Fibroblast of skin of abdomen (primary cell): ENCODE results near the gene CALD1.

Experiments
- DNase-seq: peaks from one replicate; pipeline ENCODE4 v3.0.0-alpha.2; 2013

The CALD1 gene

GRCh38 chr7:134899729-134900128 lies 120.3 kb downstream of the CALD1 start:
- DNase-seq, result peak; percentile 45

- DNase-seq, result no peak
These were observed 120.9 kb downstream of the CALD1 start for GRCh38 chr7:134900166-134900982.

DNA sequence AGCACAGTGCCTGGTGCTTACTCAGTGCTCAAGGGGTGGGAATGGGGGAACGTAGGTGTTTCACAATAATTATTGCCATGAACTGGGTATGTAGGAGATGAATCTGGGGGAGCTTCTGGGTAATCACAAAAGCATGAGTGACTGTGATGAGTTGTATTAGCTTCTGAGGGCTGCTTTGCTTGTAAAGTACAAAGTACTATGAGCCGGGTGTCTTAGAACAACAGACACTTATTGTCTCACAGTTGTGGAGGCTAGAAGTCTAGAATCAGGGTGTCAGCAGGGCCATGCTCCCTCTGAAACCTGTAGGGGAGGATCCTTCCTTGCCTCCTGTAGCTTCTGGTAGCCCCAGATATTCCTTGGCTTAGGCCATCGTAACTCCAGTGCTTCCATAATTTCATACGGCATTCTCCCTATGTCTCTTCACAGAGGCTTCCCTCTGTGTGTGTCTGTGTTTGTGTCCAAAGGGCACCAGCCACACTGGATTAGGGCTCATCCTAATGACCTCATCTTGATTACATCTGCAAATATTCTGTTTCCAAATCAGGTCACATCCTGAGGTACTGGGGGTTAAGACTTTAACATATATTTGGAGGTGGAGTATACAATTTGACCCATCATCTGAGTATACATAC lies 122.1 kb downstream of the CALD1 start:
- DNase-seq, result no peak

GRCh38 chr7:134902058-134902457 lies 122.6 kb downstream of the CALD1 start:
- DNase-seq, result no peak

GRCh38 chr7:134903073-134903790 lies 123.8 kb downstream of the CALD1 start:
- DNase-seq, result no peak

GRCh38 chr7:134905375-134905774 lies 125.9 kb downstream of the CALD1 start:
- peak; percentile 89 for DNase-seq

- DNase-seq, result no peak
These were observed 127.6 kb downstream of the CALD1 start for GRCh38 chr7:134907000-134907399.

DNA sequence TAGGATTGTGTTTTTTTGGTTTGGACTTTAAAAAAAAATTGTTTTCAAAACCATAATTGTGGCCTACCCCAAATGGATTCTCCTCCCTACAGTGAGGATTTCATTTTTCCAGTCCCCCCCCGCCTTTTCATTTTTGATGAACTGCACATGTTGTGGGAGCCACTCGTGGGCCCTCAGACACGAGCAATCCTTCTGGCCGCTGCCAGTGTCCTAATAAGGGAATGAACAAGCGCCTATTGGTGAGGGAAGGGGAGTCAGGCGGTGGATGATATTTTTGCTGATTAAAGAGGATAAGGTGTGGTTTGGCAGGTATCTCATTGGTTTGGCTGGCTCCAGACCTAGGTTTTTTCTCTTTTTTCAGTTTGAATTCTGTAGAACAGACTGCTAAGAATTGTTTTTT lies 128.2 kb downstream of the CALD1 start:
- peak; percentile 62 for DNase-seq

DNA sequence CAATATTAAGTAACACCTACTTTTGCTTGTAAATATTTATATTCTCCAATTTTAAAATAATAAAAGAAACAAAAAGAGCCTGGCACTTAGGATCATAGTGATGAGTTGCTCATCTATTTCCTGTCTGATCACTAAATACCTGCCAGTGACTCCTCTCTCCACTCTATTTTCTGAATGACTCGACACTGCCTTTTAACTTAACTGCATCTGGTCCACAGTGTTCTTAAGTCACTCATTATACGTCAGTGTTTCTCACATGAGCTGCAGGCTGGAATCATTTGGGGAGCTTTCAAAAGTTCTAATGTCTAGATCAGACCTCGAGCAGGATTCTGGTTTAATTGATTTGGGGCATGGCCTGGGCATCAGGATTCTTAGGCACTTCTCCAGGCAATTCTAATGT lies 128.9 kb downstream of the CALD1 start:
- peak; percentile 63 for DNase-seq

- no peak for DNase-seq
These were observed 130.9 kb downstream of the CALD1 start for GRCh38 chr7:134910214-134910890.

DNA sequence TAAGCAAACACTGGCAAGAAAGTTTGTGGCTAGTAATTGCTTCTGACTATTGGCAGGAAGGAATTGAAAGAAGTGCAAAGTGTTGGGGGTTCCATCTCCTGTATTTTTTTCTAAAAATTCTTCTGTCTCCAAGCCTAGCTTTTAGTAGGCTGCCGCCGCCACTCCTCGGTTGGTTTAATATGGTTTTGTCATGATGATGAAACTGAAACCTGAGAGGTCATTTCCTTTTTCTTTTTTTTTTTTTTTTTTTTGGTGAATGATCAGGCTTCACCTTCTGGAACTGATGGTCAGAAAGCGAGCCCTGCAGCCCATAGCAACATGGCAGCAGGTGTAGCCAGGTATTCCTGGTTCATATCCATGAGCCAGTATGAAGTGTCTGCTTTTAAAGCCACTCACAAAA lies 131.5 kb downstream of the CALD1 start:
- DNase-seq, result no peak

DNA sequence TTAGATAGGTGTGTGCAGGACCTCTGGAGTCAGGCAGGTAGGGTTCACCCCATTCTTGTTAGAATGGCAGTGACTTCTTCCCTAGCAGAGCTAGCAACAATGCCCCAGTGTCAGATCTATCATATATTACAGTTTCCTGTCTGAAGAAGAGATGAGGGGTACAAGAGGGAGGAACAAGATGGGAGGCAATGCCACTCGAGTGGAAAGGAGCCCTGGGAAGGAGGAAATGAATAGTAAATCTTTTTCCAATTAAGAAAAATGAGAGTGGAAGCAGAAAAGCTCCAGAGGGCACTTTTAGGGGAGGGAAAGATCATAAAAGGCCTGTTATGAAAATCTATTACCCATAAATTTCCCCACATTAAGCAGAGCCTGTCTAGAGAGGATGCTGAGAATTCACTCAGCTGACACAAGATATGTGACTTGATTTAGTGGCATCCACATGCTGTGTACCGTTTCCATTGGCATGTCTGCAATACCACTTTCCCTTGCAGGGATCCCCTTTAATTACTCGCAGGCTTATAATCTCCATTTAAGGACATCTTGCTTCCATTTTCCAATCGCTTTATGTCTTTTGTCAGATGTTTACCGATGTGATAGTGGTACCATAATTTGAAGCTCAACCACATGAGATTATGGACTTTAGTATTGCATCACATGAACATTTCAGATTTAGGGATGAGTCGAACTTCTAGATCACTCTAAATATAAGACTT lies 136.9 kb downstream of the CALD1 start:
- peak; percentile 87 for DNase-seq

- DNase-seq, result peak; percentile 64
These were observed 139.8 kb downstream of the CALD1 start for GRCh38 chr7:134919240-134919641.

DNA sequence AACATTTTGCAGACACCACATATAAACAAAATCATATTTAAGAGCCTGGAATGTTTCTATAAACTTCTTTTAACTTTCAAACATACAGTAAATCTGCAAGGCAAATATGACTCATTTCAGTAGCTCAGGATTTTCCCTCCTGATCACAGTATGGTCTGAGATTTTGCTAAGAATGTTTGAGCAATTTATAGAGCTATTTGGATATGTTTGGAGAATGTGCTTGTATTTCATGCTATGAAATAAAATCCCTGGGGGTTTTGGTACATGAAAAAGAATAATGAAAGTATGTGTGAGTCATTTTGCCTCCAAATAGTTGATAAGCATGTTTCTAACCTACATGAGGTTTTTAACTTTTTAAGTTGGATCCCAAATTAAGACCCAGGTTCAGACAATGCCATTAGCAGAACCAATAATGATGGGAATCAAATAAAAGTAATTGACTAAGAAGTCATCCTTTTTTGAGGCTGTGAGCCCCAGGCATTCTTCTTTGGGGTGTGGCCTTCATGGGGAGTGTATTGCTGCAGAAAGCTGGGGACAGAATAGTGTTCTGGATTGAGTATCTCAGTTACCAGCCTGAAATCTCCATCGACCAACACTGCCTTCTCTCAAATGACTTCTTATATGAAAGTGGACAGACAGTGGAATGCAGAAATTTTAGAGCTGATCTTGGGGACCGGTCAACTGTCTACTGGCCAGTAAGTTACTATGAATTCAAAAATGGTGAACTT lies 140.8 kb downstream of the CALD1 start:
- peak; percentile 97 for DNase-seq

DNA sequence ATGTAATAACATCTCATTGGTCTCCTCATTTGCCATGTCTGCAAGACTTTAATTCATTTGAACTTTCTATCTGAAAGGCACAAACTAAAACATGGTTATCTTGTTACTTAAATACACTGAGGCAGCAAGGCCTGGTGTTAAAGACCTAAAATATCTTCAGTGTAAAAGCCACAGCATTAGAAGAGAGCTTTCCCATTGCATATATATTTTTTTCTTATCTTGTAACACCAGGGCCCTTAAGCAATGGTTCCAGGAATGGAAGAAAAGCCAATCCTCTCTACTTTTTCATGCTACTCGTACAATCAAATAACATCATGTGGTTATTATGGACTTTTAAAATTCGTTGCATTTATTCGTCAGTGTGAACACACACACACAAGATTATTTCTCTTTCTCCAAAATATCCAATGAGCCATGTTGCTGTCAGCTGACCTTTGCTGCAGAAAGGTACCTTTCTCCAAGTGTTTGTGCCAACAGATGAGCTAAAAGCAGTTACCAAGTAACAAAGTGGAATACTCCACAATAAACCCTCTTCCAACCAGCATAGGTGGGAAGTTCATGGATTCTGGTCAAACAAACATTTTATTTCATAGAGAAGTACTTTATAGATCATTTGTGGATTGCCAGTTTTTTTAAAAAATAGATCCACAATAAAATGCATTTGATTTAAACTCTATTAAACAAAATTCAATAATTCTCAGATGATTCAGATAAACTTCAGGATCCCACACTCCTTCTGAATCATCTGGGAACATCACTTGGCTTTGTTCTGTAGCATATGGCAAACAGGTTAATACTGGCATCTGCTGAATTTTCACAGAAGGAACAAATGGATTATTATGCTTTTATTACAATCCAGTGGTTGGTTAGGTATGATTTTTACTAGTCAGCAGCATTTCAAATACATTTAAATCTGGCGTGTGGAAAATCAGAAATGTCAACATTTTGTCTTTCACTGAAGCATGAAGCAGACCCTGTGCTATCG lies 143.6 kb downstream of the CALD1 start:
- DNase-seq, result no peak

DNA sequence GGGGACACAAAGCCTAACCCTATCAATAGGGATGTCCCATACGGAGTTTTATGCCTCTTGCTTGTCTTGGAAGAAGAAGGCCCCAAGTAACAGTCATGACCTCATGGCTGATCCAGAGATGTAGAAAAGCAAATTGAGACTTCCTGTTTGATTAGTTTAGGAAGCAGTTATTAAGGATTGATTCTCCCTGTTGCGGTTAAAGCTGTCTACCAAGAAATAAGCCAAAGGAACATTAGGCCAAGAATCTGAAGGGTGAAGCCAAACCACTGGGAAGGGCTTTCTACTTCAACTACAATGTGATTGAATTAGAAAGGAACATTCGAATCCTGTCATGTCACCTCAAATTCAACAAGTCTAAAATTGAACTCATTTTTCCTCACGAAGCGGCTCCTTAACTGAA lies 146.3 kb downstream of the CALD1 start:
- no peak for DNase-seq

GRCh38 chr7:134926396-134926795 lies 147.0 kb downstream of the CALD1 start:
- DNase-seq, result peak; percentile 34

GRCh38 chr7:134927076-134927475 lies 147.6 kb downstream of the CALD1 start:
- no peak for DNase-seq

- DNase-seq, result no peak
These were observed 148.3 kb downstream of the CALD1 start for GRCh38 chr7:134927723-134928122.

GRCh38 chr7:134928554-134928953 lies 149.1 kb downstream of the CALD1 start:
- no peak for DNase-seq
